PC-9 (cell line): ENCODE data around the gene FTO.

Experiments used
- EZH2 ChIP-seq: fragments of 200-600 bp; sonication (generic); IDR thresholded peaks from 2 replicates; pipeline ENCODE4 v1.8.0; 2017; ENCODE audit warnings: antibody characterized with exemption, low read depth
- TF ChIP-seq, protein P1 (sequence below): fragments of 200-600 bp; sonication (generic); conservative IDR thresholded peaks from 2 replicates; pipeline ENCODE4 v1.6.1; 2017; ENCODE audit warnings: mixed run types, antibody characterized with exemption, mild to moderate bottlenecking, moderate library complexity

DNA sequence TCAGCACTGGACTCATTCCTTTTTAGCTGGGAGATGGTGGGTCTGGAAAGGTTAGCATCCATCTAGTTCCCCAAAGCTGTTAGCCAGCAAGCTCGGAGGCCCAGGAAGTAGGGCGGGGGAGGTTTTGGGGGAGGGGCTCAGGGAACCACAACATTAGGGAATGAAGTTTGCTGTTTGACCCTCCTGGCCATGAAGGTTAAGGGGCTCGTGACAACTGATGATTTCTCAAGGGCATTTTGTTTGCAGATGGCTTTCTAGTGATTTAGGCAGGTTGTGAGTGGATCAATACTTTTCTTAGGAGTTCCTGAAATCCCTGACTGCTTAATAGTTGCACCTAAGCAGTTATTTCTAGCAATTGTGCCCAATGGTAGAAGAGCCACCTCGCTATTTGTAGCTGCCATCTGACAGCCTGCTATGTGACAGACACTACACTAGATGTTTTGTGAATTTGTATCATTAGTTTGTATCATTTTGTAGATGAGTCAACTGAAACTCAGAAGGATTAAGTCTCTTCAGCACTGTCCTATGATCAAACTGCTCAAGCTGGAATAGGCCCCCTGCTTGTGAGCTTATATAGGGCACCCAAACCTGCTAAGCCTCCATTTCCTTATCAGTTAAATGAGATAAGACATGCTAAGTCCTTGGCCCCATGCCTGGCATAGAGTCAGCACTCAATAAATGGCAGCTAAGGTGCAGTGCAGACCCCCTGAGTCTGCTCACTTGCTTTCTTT, 436.3 kb downstream of the FTO start:
- no peak for TF ChIP-seq EZH2
- TF ChIP-seq, protein P1, sequence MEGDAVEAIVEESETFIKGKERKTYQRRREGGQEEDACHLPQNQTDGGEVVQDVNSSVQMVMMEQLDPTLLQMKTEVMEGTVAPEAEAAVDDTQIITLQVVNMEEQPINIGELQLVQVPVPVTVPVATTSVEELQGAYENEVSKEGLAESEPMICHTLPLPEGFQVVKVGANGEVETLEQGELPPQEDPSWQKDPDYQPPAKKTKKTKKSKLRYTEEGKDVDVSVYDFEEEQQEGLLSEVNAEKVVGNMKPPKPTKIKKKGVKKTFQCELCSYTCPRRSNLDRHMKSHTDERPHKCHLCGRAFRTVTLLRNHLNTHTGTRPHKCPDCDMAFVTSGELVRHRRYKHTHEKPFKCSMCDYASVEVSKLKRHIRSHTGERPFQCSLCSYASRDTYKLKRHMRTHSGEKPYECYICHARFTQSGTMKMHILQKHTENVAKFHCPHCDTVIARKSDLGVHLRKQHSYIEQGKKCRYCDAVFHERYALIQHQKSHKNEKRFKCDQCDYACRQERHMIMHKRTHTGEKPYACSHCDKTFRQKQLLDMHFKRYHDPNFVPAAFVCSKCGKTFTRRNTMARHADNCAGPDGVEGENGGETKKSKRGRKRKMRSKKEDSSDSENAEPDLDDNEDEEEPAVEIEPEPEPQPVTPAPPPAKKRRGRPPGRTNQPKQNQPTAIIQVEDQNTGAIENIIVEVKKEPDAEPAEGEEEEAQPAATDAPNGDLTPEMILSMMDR, result no peak
